Gastrocnemius medialis (tissue), 4 donors: ENCODE data around the gene TSKS.

ENCODE experiments used
- POLR2A ChIP-seq, 2 donors: fragments of 450-650 bp; IDR thresholded peaks; one replicate each; pipeline ENCODE4 v1.6.1; 2017; ENCODE audit warnings: antibody characterized with exemption in 2 of 2, mild to moderate bottlenecking in 2 of 2, moderate library complexity in 2 of 2
- TF ChIP-seq, protein P1 (sequence below), 5 experiments: fragments of 450-650 bp in 3 of 5; fragments of 200-600 bp in 2 of 5; sonication (generic) in 2 of 5; IDR thresholded peaks in 4 of 5; conservative IDR thresholded peaks in 1 of 5; 1 replicate in 4 of 5; 2 replicates in 1 of 5; pipeline ENCODE4 v1.5.1; 2016 to 2019; ENCODE audit warnings: antibody characterized with exemption in 5 of 5, mild to moderate bottlenecking in 3 of 5, moderate library complexity in 3 of 5

DNA sequence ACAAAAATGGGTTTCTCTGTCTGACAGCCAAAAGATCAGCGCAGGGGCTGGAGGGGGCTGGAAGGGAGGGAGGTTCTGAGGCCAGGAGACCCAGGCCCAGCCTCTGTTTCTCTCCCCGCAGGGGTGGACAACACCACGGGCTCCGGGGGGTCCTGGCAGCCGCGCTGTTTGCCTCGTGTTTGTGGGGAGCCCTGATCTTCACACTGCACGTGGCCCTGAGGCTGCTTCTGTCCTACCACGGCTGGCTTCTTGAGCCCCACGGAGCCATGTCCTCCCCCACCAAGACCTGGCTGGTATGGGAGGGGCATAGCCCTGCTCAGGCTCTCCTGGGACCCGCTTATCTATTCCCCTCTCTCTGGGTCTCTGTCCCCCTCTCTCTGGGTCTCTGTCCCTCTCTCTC lies 62.5 kb downstream of the TSKS start:
- TF ChIP-seq, protein P1, sequence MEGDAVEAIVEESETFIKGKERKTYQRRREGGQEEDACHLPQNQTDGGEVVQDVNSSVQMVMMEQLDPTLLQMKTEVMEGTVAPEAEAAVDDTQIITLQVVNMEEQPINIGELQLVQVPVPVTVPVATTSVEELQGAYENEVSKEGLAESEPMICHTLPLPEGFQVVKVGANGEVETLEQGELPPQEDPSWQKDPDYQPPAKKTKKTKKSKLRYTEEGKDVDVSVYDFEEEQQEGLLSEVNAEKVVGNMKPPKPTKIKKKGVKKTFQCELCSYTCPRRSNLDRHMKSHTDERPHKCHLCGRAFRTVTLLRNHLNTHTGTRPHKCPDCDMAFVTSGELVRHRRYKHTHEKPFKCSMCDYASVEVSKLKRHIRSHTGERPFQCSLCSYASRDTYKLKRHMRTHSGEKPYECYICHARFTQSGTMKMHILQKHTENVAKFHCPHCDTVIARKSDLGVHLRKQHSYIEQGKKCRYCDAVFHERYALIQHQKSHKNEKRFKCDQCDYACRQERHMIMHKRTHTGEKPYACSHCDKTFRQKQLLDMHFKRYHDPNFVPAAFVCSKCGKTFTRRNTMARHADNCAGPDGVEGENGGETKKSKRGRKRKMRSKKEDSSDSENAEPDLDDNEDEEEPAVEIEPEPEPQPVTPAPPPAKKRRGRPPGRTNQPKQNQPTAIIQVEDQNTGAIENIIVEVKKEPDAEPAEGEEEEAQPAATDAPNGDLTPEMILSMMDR (IDR thresholded peaks at IDR 0.05 in 4 of 5, conservative IDR thresholded peaks at IDR 0.05 in 1 of 5) = no peak
- TF ChIP-seq POLR2A (IDR thresholded peaks at IDR 0.05) = no peak
